ENCODE measurements around the gene MPV17L2.

GRCh38 chr19:18155095-18156087 lies 37.6 kb upstream of the MPV17L2 start:
- TF ChIP-seq CTCF (IDR thresholded peaks at IDR 0.05) (no peak), POLR2A (IDR thresholded peaks at IDR 0.05) (peak; percentile 23 to 69)

All from adrenal gland (tissue), 5 donors.